HepG2 (cell line): ENCODE data around the gene OR2F2. TPM values are rescaled to one million over a fixed set of nuclear protein-coding genes. Genes with fewer than 3 reads are reported as not detected.
A peak's percentile ranks its signal among the peaks of the same experiment; 100 is the strongest.

Source experiments
- ATAC-seq: fragments of 200-7000 bp; cut with Tn5 transposase; 3 replicates; pipeline ENCODE4 v1.9.1; 2020; ENCODE audit warnings: mild to moderate bottlenecking, moderate library complexity
- BruUV-seq: library from RNA; stranded (reverse); fragments of 400-500 nt; replicated peaks from 2 replicates; lab custom pipeline; 2021; lab: Mats Ljungman, UMichigan
- CTCF ChIA-PET: fragments of 300-600 bp; formaldehyde crosslinking; extraction: SDS; loops from one replicate; lab custom pipeline; 2021; ENCODE audit warnings: low total read pairs, inconsistent platforms, low intra/inter-chr PET ratio; lab: Yijun Ruan, JAX
- POLR2A ChIA-PET: fragments of 350-600 bp; sonication (Branson Sonifier 250); formaldehyde crosslinking; loops from one replicate; lab custom pipeline; 2020; ENCODE audit warnings: antibody characterized with exemption, inconsistent platforms; lab: Yijun Ruan, JAX
- DNase-seq: peaks from one replicate; pipeline ENCODE4 v3.0.0-alpha.2; 2015; ENCODE audit warnings: low spot score
- FAIRE-seq: peaks from 3 replicates; lab custom pipeline; 2011; peaks lifted over from hg19 to GRCh38; lab: Jason Lieb, UNC
- H2AFZ ChIP-seq: one replicate; pipeline ENCODE4 v1.6.1; 2011; ENCODE audit warnings: low read length, inconsistent platforms
- H3K27ac ChIP-seq: fragments of 300-600 bp; 3 replicates; pipeline ENCODE4 v1.8.0; 2011; ENCODE audit warnings: mixed run types, mild to moderate bottlenecking, mixed read lengths, low read length, inconsistent platforms; ENCODE audit not compliant: insufficient read depth; ENCODE audit errors: extremely low read length
- H3K27me3 ChIP-seq, 2 experiments: fragments of 200-600 bp in 1 of 2; 2 replicates in 1 of 2; 3 replicates in 1 of 2; pipeline versions ENCODE4 v1.6.0 to v1.8.0; 2011; ENCODE audit warnings: low read length in 2 of 2, mild to moderate bottlenecking in 2 of 2, moderate library complexity in 2 of 2, inconsistent platforms in 1 of 2; ENCODE audit not compliant: insufficient read depth in 2 of 2, control insufficient read depth in 1 of 2
- H3K36me3 ChIP-seq, 2 experiments: fragments of 200-600 bp in 1 of 2; replicated peaks in 1 of 2; 2 replicates in 1 of 2; 3 replicates in 1 of 2; pipeline versions ENCODE4 v1.5.1 to v1.8.0; 2011; ENCODE audit warnings: low read length in 2 of 2, inconsistent platforms in 1 of 2; ENCODE audit not compliant: insufficient read depth in 2 of 2, control insufficient read depth in 1 of 2
- H3K4me1 ChIP-seq: 2 replicates; pipeline ENCODE4 v1.5.1; 2012; ENCODE audit warnings: low read length, inconsistent platforms; ENCODE audit not compliant: insufficient read depth
- H3K4me2 ChIP-seq: 2 replicates; pipeline ENCODE4 v1.6.0; 2011; ENCODE audit warnings: low read depth, low read length, inconsistent platforms
- H3K4me3 ChIP-seq, 3 experiments: fragments of 200-600 bp in 1 of 3; sonication (generic), shearing (Covaris generic) in 1 of 3; replicated peaks in 1 of 3; 2 replicates each; pipeline ENCODE4 v1.5.1; 2011 to 2016; ENCODE audit warnings: low read length in 3 of 3, inconsistent platforms in 2 of 3, low read depth in 2 of 3, mild to moderate bottlenecking in 2 of 3, control low read depth in 1 of 3, mixed read lengths in 1 of 3; ENCODE audit not compliant: insufficient read depth in 1 of 3
- H3K79me2 ChIP-seq: one replicate; pipeline ENCODE4 v1.6.1; 2011; ENCODE audit warnings: low read length, inconsistent platforms; ENCODE audit not compliant: insufficient read depth
- H3K9ac ChIP-seq: 2 replicates; pipeline ENCODE4 v1.6.0; 2011; ENCODE audit warnings: mild to moderate bottlenecking, low read depth, low read length, inconsistent platforms; ENCODE audit not compliant: insufficient read depth
- H3K9me3 ChIP-seq: 2 replicates; pipeline ENCODE4 v1.5.1; 2012; ENCODE audit warnings: mild to moderate bottlenecking, low read length
- H4K20me1 ChIP-seq: 2 replicates; pipeline ENCODE4 v1.6.0; 2011; ENCODE audit warnings: inconsistent platforms, mild to moderate bottlenecking, low read length, moderate library complexity; ENCODE audit not compliant: insufficient read depth
- ATF7 ChIP-seq, 2 experiments: fragments of 450-650 bp in 1 of 2; sonication (generic) in 1 of 2; formaldehyde crosslinking in 1 of 2; IDR thresholded peaks; 2 replicates each; pipeline versions ENCODE4 v1.4.0 to v1.6.1; 2016 to 2020; ENCODE audit warnings: antibody characterized with exemption in 1 of 2, mild to moderate bottlenecking in 1 of 2, missing genetic modification reagents in 1 of 2
- HNRNPUL1 ChIP-seq: fragments of 200-400 bp; formaldehyde crosslinking; IDR thresholded peaks from 2 replicates; pipeline ENCODE4 v1.6.1; 2017; ENCODE audit warnings: low read depth, mild to moderate bottlenecking, low read length, moderate library complexity
- NR2C2 ChIP-seq: sonication (generic); formaldehyde crosslinking; IDR thresholded peaks from 2 replicates; pipeline ENCODE4 v1.4.0; 2020; ENCODE audit warnings: missing genetic modification reagents, mild to moderate bottlenecking, moderate library complexity, borderline replicate concordance
- ZNF317 ChIP-seq: sonication (generic); formaldehyde crosslinking; IDR thresholded peaks from 2 replicates; pipeline ENCODE4 v1.5.0; 2020; ENCODE audit warnings: mild to moderate bottlenecking, missing genetic modification reagents
- WGBS: methylation state at CpG from one replicate; pipeline ENCODE4 v1.1.6; 2017; ENCODE audit warnings: low lambda C conversion rate; 5-methylcytosine and 5-hydroxymethylcytosine counted together
- in situ Hi-C: cut with HindIII; loops from 2 replicates; pipeline ENCODE4 v1.10.0; 2017; ENCODE audit warnings: low pct_unique_long_range_greater_than_20kb; ENCODE audit not compliant: extremely low pct_ligation_motif_present
- intact Hi-C: fragments of 100-400 bp; cut with micrococcal nuclease; formaldehyde crosslinking; loops from one replicate; pipeline ENCODE4 v1.10.0; 2022; ENCODE audit not compliant: unreplicated experiment
- polyA plus RNA-seq, 8 experiments: library from polyadenylated mRNA; depleted of rRNA in 3 of 8; stranded (reverse) in 7 of 8; unstranded in 1 of 8; fragments of >200 nt; fragmentation: Illumina TruSeq in 4 of 8; extraction: Trizol in 4 of 8; gene quantifications; 2 replicates each; pipeline versions ENCODE4 v1.2.1 to v1.2.3, GENCODE V29; 2011 to 2016; ENCODE audit warnings: low read depth in 4 of 8, missing spikeins in 1 of 8, mixed read lengths in 1 of 8; ENCODE audit not compliant: insufficient read depth in 1 of 8
- total RNA-seq, 5 experiments: library from RNA; depleted of rRNA; stranded (reverse); fragments of >200 nt; fragmentation: Illumina TruSeq; extraction: Trizol; gene quantifications; 2 replicates each; pipeline ENCODE4 v1.2.3, GENCODE V29; 2016; ENCODE audit warnings: low read depth in 1 of 5
- TF ChIP-seq, protein P1 (sequence below): sonication (generic); formaldehyde crosslinking; IDR thresholded peaks from 2 replicates; pipeline ENCODE4 v1.4.0; 2020; ENCODE audit warnings: missing genetic modification reagents, low read depth, mild to moderate bottlenecking, borderline replicate concordance

OR2F2 gene
- total and polyA plus RNA-seq, 2 of the 13 experiments (the other 11 are each of a cell fraction or from before 2014, with no cell fraction given), result 0.13 TPM; not detected in 1

GRCh38 chr7:143945423-143945822 is 10.4 kb downstream of the OR2F2 start:
- BruUV-seq, result no TSS peak
- Histone ChIP-seq H3K36me3 (no peaks in the 10 kb centered on the region), H2AFZ (no peak overlapping the region), H3K27ac (no peak overlapping the region), H3K9me3 (no peaks in the 10 kb centered on the region), H4K20me1 (no peaks in the 10 kb centered on the region), H3K4me1 (no peaks in the 10 kb centered on the region), H3K4me2 (no peak overlapping the region), H3K9ac (no peak overlapping the region), H3K79me2 (no peaks in the 10 kb centered on the region), H3K4me3 (no peak overlapping the region), H3K27me3 (no peaks in the 10 kb centered on the region)
- ATAC-seq, result no peak
- no peak for DNase-seq
- in situ Hi-C loops, result no loop called here
- ChIA-PET CTCF (no interaction called here), POLR2A (interaction anchor here (1.1 kb wide), 1 partner anchor 43 kb away, joined by 3 read pairs; the partner anchor contains the start of gene TCAF1)
- 89% methylated on average over 4 of the region's 4 CpGs for WGBS
- intact Hi-C loops, result no loop called here
- TF ChIP-seq, protein P1, sequence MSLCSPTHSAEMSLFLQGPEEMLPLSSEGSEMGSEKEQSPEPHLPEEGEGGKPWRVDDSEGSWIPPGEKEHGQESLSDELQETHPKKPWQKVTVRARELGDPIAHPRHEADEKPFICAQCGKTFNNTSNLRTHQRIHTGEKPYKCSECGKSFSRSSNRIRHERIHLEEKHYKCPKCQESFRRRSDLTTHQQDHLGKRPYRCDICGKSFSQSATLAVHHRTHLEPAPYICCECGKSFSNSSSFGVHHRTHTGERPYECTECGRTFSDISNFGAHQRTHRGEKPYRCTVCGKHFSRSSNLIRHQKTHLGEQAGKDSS (CRISPR knock-in tag), result no peak
- TF ChIP-seq ATF7 (IDR thresholded peaks at IDR 0.05), result peak; percentile 75
- TF ChIP-seq ATF7 (CRISPR knock-in tag; IDR thresholded peaks at IDR 0.05), result no peak
- TF ChIP-seq HNRNPUL1, result no peak
- no peak for FAIRE-seq

- FAIRE-seq, result no peak
- BruUV-seq, result no TSS peak
These were observed 12.1 kb downstream of the OR2F2 start for GRCh38 chr7:143947111-143947510.

More at GRCh38 chr7:143947111-143947510, 12.1 kb downstream of the OR2F2 start:
- Histone ChIP-seq H3K9ac (no peak overlapping the region), H4K20me1 (no peaks in the 10 kb centered on the region), H3K79me2 (no peaks in the 10 kb centered on the region), H3K36me3 (no peaks in the 10 kb centered on the region)
- in situ Hi-C loops, result no loop called here
- no peak for ATAC-seq
- CTCF ChIA-PET, result no interaction called here
- WGBS, result 60% methylated on average over 2 of the region's 2 CpGs
- no peak for DNase-seq
- TF ChIP-seq ZNF317 (CRISPR knock-in tag), result peak; percentile 93
- no peak for TF ChIP-seq NR2C2 (CRISPR knock-in tag)
- TF ChIP-seq, all 625 proteins: peak for 1
- no peak overlapping the region for H3K4me2 ChIP-seq
- intact Hi-C loops, result no loop called here
- H3K4me1 ChIP-seq, result no peaks in the 10 kb centered on the region
- no peak overlapping the region for H3K4me3 ChIP-seq
- H3K9me3 ChIP-seq, result no peaks in the 10 kb centered on the region
- H3K27ac ChIP-seq, result no peak overlapping the region
- no peak overlapping the region for H2AFZ ChIP-seq
- H3K27me3 ChIP-seq, result no peaks in the 10 kb centered on the region
- POLR2A ChIA-PET, result no interaction called here
